Activated CD8-positive, alpha-beta T cell treated with anti-CD3 and anti-CD28 coated beads for 36 hours (primary cell): ENCODE measurements around the gene PLP2. TPM values are rescaled to one million over a fixed set of nuclear protein-coding genes. Genes with fewer than 3 reads are reported as not detected.
"Not testable (repeated sequence)": the region's sequence is repeated elsewhere in the genome, so short reads cannot be mapped to it uniquely, and the experiment has no call there.

Source experiments
- ATAC-seq: fragments of 200-7000 bp; cut with Tn5 transposase; one replicate; pipeline ENCODE4 v1.10.0; 2021; ENCODE audit warnings: mild to moderate bottlenecking, moderate library complexity
- CTCF ChIA-PET: fragments of 350-600 bp; sonication (Branson Sonifier 250); formaldehyde crosslinking; loops from one replicate; lab custom pipeline; 2021; ENCODE audit warnings: antibody characterized with exemption; lab: Charles Lee
- POLR2A ChIA-PET: fragments of 350-600 bp; sonication (Branson Sonifier 250); formaldehyde crosslinking; loops from one replicate; lab custom pipeline; 2021; ENCODE audit warnings: antibody characterized with exemption; lab: Charles Lee
- DNase-seq: peaks from one replicate; pipeline ENCODE4 v3.0.0-alpha.2; 2020
- H3K27ac Mint-ChIP-seq: one replicate; pipeline ENCODE4 v1.8.0; 2021; ENCODE audit warnings: mild to moderate bottlenecking, mixed read lengths
- H3K27me3 Mint-ChIP-seq: one replicate; pipeline ENCODE4 v1.8.0; 2021; ENCODE audit warnings: mixed read lengths
- H3K36me3 Mint-ChIP-seq: one replicate; pipeline ENCODE4 v1.8.0; 2021; ENCODE audit warnings: low read depth, mixed read lengths
- H3K4me1 Mint-ChIP-seq: one replicate; pipeline ENCODE4 v1.8.0; 2021; ENCODE audit warnings: low read depth, mixed read lengths
- H3K4me3 Mint-ChIP-seq: one replicate; pipeline ENCODE4 v1.8.0; 2021; ENCODE audit warnings: mild to moderate bottlenecking, moderate library complexity, mixed read lengths
- H3K9me3 Mint-ChIP-seq: one replicate; pipeline ENCODE4 v1.8.0; 2021; ENCODE audit warnings: mixed read lengths
- intact Hi-C: fragments of 100-400 bp; cut with micrococcal nuclease; formaldehyde crosslinking; loops from one replicate; pipeline ENCODE4 v1.10.0; 2022
- total RNA-seq, 2 experiments: library from RNA; stranded (reverse); gene quantifications; one replicate each; pipeline ENCODE4 v1.2.3, GENCODE V29; 2021
- TF ChIP-seq, protein P1 (sequence below): fragments of 200-600 bp; IDR thresholded peaks from one replicate; pipeline ENCODE4 v1.8.0; 2022; ENCODE audit warnings: antibody characterized with exemption, mild to moderate bottlenecking

The PLP2 gene
- total RNA-seq, 2 experiments from 2014 or later = 130 to 136 TPM

DNA sequence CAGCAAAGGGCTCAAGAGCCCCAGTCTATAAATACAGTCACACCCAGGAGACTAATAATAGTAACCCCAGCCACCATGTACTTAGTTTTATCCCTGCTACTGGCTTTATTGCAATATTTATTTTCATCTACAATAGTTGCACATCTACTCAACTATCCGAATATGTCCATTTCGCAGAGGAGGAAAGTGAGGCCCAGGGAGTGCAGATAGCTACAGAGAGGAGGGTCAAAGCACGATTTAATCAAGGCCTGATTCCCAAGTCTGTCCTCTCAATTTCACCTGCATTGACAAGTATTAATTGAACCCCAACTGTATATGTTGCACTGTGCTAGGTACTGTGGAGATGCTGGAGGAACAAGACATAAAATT is 4.0 kb upstream of the PLP2 start:
- Mint-ChIP-seq H3K27me3 (no peaks in the 10 kb centered on the region), H3K36me3 (peaks cover 2% of the 10 kb centered on the region), H3K9me3 (no peaks in the 10 kb centered on the region), H3K27ac (peak overlapping the region; percentile 93), H3K4me1 (peaks cover 27% of the 10 kb centered on the region), H3K4me3 (peak overlapping the region; percentile 78)
- ChIA-PET POLR2A (interaction anchor here (1.0 kb wide), 1 partner anchor 101 kb away, joined by 3 read pairs; no protein-coding TSS in a partner anchor), CTCF (interaction anchor here (1.2 to 6.1 kb wide), 4 partner anchors 12 to 25 kb away, joined by 3 to 34 read pairs (median 4); no protein-coding TSS in a partner anchor)
- TF ChIP-seq, protein P1, sequence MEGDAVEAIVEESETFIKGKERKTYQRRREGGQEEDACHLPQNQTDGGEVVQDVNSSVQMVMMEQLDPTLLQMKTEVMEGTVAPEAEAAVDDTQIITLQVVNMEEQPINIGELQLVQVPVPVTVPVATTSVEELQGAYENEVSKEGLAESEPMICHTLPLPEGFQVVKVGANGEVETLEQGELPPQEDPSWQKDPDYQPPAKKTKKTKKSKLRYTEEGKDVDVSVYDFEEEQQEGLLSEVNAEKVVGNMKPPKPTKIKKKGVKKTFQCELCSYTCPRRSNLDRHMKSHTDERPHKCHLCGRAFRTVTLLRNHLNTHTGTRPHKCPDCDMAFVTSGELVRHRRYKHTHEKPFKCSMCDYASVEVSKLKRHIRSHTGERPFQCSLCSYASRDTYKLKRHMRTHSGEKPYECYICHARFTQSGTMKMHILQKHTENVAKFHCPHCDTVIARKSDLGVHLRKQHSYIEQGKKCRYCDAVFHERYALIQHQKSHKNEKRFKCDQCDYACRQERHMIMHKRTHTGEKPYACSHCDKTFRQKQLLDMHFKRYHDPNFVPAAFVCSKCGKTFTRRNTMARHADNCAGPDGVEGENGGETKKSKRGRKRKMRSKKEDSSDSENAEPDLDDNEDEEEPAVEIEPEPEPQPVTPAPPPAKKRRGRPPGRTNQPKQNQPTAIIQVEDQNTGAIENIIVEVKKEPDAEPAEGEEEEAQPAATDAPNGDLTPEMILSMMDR = no peak
- ATAC-seq (no peak), DNase-seq (no peak)
- intact Hi-C loops = no loop called here

DNA sequence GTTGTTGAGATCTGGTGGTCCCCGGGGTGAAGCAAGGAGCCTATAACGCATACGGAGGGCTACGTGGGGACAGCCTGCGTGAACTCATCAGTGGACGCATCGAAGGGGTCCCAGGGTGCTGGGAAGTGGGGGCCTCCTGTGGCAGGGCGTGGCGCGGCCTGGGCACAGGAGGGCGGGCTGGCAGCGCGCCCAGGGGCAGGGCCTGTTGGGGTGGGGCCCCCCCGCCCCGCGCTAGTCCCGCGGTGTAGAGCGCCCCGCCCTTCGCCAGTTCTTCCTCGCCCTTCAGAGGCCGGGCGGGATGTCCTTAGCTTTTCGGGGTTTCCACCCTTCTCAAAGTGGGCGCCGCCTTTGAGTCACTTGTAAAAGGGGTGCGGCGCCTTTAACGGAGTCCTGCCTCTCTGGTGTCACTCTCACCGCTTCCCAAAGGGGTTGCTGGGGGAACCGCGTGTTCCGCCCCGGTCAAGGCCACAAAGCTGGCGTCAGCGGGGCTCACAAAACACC is 632 bp downstream of the PLP2 start:
- POLR2A ChIA-PET = interaction anchor here (1.4 to 1.5 kb wide), 2 partner anchors 11 to 13 kb away, joined by 3 to 6 read pairs; no protein-coding TSS in a partner anchor
- H3K27ac Mint-ChIP-seq = peak overlapping the region; percentile 93
- H3K36me3 Mint-ChIP-seq = peaks cover 31% of the 10 kb centered on the region
- TF ChIP-seq, protein P1 = no peak
- DNase-seq (peak; percentile 89), ATAC-seq (peak; percentile 81)
- peak overlapping the region; percentile 85 for H3K4me3 Mint-ChIP-seq
- intact Hi-C loops = no loop called here
- H3K27me3 Mint-ChIP-seq = no peaks in the 10 kb centered on the region
- no peaks in the 10 kb centered on the region for H3K9me3 Mint-ChIP-seq
- peaks cover 23% of the 10 kb centered on the region for H3K4me1 Mint-ChIP-seq
- CTCF ChIA-PET = interaction anchor here (0.8 to 2.0 kb wide), 2 partner anchors 16 to 19 kb away, joined by 3 to 6 read pairs; no protein-coding TSS in a partner anchor

DNA sequence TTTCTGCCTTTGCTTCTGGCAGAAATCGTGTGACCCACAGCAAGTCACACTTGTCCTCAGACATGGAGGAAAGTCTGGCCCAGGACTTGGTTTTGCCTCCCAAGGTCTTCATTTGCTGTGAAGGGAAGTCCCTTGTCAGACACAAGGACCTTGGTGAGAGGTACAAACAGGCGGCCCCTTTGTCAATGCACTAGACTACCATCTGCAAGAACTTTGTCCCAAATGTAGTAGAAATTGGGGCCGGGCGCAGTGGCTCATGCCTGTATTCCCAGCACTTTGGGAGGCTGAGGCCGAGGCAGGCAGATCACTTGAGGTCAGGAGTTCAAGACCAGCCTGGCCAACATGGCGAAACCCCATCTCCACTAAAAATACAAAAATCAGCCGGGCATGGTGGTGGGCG is 1.8 kb downstream of the PLP2 start:
- H3K27me3 Mint-ChIP-seq, ATAC-seq, CTCF ChIA-PET, intact Hi-C loops, H3K9me3 Mint-ChIP-seq, H3K27ac Mint-ChIP-seq, DNase-seq: not testable (repeated sequence)
- peaks cover 35% of the 10 kb centered on the region for H3K36me3 Mint-ChIP-seq
- POLR2A ChIA-PET = interaction anchor here (1.5 to 1.6 kb wide), 2 partner anchors 9 to 12 kb away, joined by 6 read pairs; no protein-coding TSS in a partner anchor
- H3K4me1 Mint-ChIP-seq = peaks cover 19% of the 10 kb centered on the region
- peak overlapping the region; percentile 85 for H3K4me3 Mint-ChIP-seq

DNA sequence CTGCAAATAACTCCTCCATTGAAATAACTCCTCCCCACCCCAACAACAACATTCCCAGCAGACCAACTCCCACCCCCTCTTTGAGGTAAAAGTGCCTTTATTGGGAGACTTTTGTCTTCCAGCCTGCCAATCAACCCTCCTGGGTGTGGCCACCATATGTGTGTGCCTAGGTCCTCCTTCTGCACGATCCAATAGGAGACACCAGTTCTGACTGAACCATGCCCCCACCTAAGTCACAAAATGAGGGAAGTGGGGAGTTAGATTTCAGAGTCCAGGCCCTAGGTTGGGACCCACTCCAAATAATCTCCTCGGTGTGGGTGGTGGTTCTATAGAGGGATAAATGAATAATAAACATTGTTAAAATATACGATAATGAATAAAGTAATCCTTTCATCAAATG is 3.0 kb downstream of the PLP2 start:
- H3K4me3 Mint-ChIP-seq = no peak overlapping the region
- ChIA-PET CTCF (no interaction called here), POLR2A (interaction anchor here (1.6 kb wide), 1 partner anchor 8 kb away, joined by 6 read pairs; no protein-coding TSS in a partner anchor)
- intact Hi-C loops = no loop called here
- no peaks in the 10 kb centered on the region for H3K27me3 Mint-ChIP-seq
- H3K27ac Mint-ChIP-seq = no peak overlapping the region
- H3K36me3 Mint-ChIP-seq = peaks cover 41% of the 10 kb centered on the region
- H3K4me1 Mint-ChIP-seq = peaks cover 19% of the 10 kb centered on the region
- ATAC-seq = no peak
- DNase-seq = no peak
- TF ChIP-seq, protein P1 = no peak
- no peaks in the 10 kb centered on the region for H3K9me3 Mint-ChIP-seq

DNA sequence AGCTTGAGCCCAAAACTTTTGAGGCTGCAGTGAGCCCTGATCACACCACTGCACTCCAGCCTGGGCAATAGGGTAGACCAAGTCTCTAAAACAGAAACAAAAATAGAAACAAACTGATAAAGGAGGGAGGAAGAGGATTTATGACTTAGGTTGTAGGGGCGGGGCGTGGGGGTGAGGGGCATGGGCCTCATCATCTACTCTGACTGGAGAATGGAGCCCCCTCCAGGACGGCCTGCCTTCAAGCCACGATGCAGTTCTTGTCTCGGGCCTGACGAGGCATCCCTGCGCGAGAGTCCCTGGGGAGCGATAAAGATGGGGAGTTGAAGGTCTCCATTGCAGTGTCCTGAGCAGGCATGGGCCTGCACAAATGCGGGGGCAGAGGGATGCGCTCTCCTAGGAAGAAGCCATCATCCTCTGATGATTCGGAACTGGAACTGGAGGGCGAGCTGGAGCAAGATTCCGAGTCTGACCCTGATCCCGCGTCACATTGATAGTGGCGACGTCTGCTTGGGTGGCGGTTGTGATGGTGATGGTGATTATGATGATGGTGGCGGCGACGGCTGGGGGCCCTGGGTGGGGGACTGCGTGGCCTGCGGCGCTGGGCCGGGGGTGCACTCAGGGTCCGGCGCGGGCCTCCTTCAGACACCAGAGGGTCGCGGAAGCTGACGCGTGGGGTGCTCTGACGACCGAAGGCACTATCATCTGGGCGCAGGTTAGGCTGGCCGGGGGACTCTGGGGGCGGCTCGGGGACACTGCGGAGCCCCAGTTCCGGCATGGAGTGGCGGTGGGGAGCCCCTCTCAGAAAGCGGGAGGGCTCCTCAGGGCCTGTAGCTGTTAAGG is 4.0 kb downstream of the PLP2 start:
- H3K4me1 Mint-ChIP-seq = peaks cover 19% of the 10 kb centered on the region
- POLR2A ChIA-PET = interaction anchor here (1.5 kb wide), 1 partner anchor 9 kb away, joined by 3 read pairs; no protein-coding TSS in a partner anchor
- ATAC-seq (no peak), DNase-seq (peak; percentile 31)
- intact Hi-C loops = no loop called here
- CTCF ChIA-PET = no interaction called here
- H3K9me3 Mint-ChIP-seq = no peaks in the 10 kb centered on the region
- H3K36me3 Mint-ChIP-seq = peaks cover 46% of the 10 kb centered on the region
- H3K4me3 Mint-ChIP-seq = no peak overlapping the region
- TF ChIP-seq, protein P1 = no peak
- H3K27ac Mint-ChIP-seq = no peak overlapping the region
- H3K27me3 Mint-ChIP-seq = no peaks in the 10 kb centered on the region
